Measurements from ENCODE around the gene ACTL6B. TPM values are rescaled to one million over a fixed set of nuclear protein-coding genes. Genes with fewer than 3 reads are reported as not detected.

The ACTL6B gene
- total and polyA plus RNA-seq, 2 of the 13 experiments (the other 11 are each of a cell fraction or from before 2014, with no cell fraction given): not detected

- TF ChIP-seq NR2C2 (CRISPR knock-in tag; IDR thresholded peaks at IDR 0.05; ENCODE audit: borderline replicate concordance) (no peak), HOXA3 (CRISPR knock-in tag; IDR thresholded peaks at IDR 0.05) (no peak), SAP130 (CRISPR knock-in tag; IDR thresholded peaks at IDR 0.05; ENCODE audit: low read depth) (peak; percentile 52; the same call in 1 of the 2 replicates), SOX5 (CRISPR knock-in tag; IDR thresholded peaks at IDR 0.05; ENCODE audit: borderline replicate concordance) (no peak), POLR2AphosphoS5 (IDR thresholded peaks at IDR 0.05; ENCODE audit: low read depth, low read length) (no peak), FOSL2 (CRISPR knock-in tag; IDR thresholded peaks at IDR 0.05) (0 out of 2 replicates have a peak, but pooled peaks have one; percentile 7), MXD1 (CRISPR knock-in tag; IDR thresholded peaks at IDR 0.05) (0 out of 2 replicates have a peak, but pooled peaks have one; percentile 26), RBAK (CRISPR knock-in tag; IDR thresholded peaks at IDR 0.05) (no peak), CC2D1A (CRISPR knock-in tag; IDR thresholded peaks at IDR 0.05) (no peak), ZNF235 (CRISPR knock-in tag; IDR thresholded peaks at IDR 0.05; ENCODE audit: borderline replicate concordance) (no peak), ZNF251 (CRISPR knock-in tag; IDR thresholded peaks at IDR 0.05) (no peak), ZNF639 (CRISPR knock-in tag; conservative IDR thresholded peaks at IDR 0.05) (0 out of 2 replicates have a peak, but pooled peaks have one; percentile 43), STAT6 (CRISPR knock-in tag; IDR thresholded peaks at IDR 0.05; ENCODE audit: borderline replicate concordance) (no peak), KDM5A (IDR thresholded peaks at IDR 0.05; ENCODE audit: borderline replicate concordance, low read length) (0 out of 2 replicates have a peak, but pooled peaks have one; percentile 37), ELK4 (CRISPR knock-in tag; IDR thresholded peaks at IDR 0.05; ENCODE audit: borderline replicate concordance) (no peak), ZNF704 (CRISPR knock-in tag; IDR thresholded peaks at IDR 0.05; ENCODE audit: borderline replicate concordance) (peak; percentile 48; the same call in 1 of the 2 replicates), MNT (IDR thresholded peaks at IDR 0.05) (no peak), FOXJ3 (CRISPR knock-in tag; IDR thresholded peaks at IDR 0.05; ENCODE audit: borderline replicate concordance) (no peak), ZNF33A (CRISPR knock-in tag; IDR thresholded peaks at IDR 0.05; ENCODE audit: borderline replicate concordance) (0 out of 2 replicates have a peak, but pooled peaks have one; percentile 60), ZNF660 (CRISPR knock-in tag; IDR thresholded peaks at IDR 0.05; ENCODE audit: borderline replicate concordance, low read depth) (no peak), ASH2L (IDR thresholded peaks at IDR 0.05; ENCODE audit: insufficient read length, low read depth, low read length) (peak; percentile 10)
Measured at GRCh38 chr7:100612730-100613390, 43.4 kb downstream of the ACTL6B start (continued).
